ENCODE measurements around the gene SPEN.
A peak's percentile ranks its signal among the peaks of the same experiment; 100 is the strongest.

SPEN gene

DNA sequence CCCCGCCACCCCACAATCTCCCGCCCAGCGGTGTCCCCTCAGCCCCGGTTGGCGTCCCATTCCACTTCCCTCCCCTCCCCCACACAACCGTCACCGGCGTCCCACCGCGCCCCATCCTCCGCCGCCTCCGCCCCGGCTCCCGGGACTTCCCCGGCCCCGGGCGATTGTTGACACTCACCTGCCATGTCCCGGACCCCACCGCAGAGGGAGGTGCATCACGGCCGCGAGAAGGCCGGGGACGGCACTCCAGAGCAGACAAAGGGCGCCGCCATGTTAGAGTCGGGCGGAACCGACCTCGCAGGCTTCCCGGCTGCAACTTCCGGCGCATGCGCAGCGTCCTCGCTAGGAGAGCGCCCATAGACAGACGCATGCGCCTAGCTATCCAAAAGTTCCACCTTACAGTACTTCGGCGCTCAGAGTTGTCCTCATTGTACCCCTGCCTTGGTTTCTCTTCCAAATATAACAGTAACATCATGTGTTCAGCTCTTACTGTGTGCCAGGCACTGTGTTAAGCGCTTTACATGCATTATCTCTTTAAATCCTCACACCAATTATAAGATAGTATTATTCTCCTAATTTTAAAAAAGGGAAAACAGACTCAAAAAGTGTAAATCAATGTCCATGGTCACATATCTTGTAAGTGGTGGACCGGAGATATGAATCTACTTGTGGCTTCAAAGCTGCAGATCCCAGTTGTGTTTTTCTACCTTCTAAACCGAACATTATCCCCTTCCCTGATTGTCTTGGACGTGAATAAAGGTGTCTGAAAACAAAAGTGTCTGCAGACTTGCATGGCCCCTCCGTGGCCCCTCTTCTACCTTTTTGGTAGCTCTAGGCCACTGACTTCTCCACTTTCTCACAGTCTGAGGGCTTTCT is 128.5 kb downstream of the SPEN start, which contains the start of gene ZBTB17 (continued):
- TF ChIP-seq ATF2 (tag by site-specific recombination; IDR thresholded peaks at IDR 0.05; ENCODE audit: low read depth) (no peak), ZNF514 (tag by site-specific recombination; IDR thresholded peaks at IDR 0.05) (no peak), ZNF423 (tag by site-specific recombination; IDR thresholded peaks at IDR 0.05) (no peak), ZNF707 (tag by site-specific recombination; IDR thresholded peaks at IDR 0.05) (no peak), ZBTB49 (tag by site-specific recombination; IDR thresholded peaks at IDR 0.05; ENCODE audit: low read depth) (no peak), ZNF175 (tag by site-specific recombination; IDR thresholded peaks at IDR 0.05) (no peak), ZNF658 (tag by site-specific recombination; IDR thresholded peaks at IDR 0.05) (no peak), SALL2 (tag by site-specific recombination; IDR thresholded peaks at IDR 0.05; ENCODE audit: borderline replicate concordance) (no peak), ZNF341 (tag by site-specific recombination; IDR thresholded peaks at IDR 0.05; ENCODE audit: low read depth) (peak; percentile 97), YY1 (tag by site-specific recombination; IDR thresholded peaks at IDR 0.05) (peak; percentile 99), INSM2 (tag by site-specific recombination; IDR thresholded peaks at IDR 0.05) (peak; percentile 53; the same call in 1 of the 2 replicates), ZNF561 (tag by site-specific recombination; IDR thresholded peaks at IDR 0.05; ENCODE audit: borderline replicate concordance) (peak; percentile 82; the same call in 1 of the 2 replicates), ZNF48 (tag by site-specific recombination; IDR thresholded peaks at IDR 0.05) (no peak), SP3 (tag by site-specific recombination; IDR thresholded peaks at IDR 0.05) (peak; percentile 92), ZNF433 (tag by site-specific recombination; IDR thresholded peaks at IDR 0.05; ENCODE audit: low read depth) (no peak), ZNF624 (tag by site-specific recombination; IDR thresholded peaks at IDR 0.05) (no peak), HIC1 (tag by site-specific recombination; IDR thresholded peaks at IDR 0.05) (no peak), IKZF3 (tag by site-specific recombination; IDR thresholded peaks at IDR 0.05) (no peak), ZNF133 (tag by site-specific recombination; IDR thresholded peaks at IDR 0.05) (no peak), ZNF792 (tag by site-specific recombination; IDR thresholded peaks at IDR 0.05) (no peak), RBAK (tag by site-specific recombination; IDR thresholded peaks at IDR 0.05) (no peak), HOXD13 (CRISPR knock-in tag; IDR thresholded peaks at IDR 0.05; ENCODE audit: borderline replicate concordance) (no peak)
- TF ChIP-seq, protein P1, sequence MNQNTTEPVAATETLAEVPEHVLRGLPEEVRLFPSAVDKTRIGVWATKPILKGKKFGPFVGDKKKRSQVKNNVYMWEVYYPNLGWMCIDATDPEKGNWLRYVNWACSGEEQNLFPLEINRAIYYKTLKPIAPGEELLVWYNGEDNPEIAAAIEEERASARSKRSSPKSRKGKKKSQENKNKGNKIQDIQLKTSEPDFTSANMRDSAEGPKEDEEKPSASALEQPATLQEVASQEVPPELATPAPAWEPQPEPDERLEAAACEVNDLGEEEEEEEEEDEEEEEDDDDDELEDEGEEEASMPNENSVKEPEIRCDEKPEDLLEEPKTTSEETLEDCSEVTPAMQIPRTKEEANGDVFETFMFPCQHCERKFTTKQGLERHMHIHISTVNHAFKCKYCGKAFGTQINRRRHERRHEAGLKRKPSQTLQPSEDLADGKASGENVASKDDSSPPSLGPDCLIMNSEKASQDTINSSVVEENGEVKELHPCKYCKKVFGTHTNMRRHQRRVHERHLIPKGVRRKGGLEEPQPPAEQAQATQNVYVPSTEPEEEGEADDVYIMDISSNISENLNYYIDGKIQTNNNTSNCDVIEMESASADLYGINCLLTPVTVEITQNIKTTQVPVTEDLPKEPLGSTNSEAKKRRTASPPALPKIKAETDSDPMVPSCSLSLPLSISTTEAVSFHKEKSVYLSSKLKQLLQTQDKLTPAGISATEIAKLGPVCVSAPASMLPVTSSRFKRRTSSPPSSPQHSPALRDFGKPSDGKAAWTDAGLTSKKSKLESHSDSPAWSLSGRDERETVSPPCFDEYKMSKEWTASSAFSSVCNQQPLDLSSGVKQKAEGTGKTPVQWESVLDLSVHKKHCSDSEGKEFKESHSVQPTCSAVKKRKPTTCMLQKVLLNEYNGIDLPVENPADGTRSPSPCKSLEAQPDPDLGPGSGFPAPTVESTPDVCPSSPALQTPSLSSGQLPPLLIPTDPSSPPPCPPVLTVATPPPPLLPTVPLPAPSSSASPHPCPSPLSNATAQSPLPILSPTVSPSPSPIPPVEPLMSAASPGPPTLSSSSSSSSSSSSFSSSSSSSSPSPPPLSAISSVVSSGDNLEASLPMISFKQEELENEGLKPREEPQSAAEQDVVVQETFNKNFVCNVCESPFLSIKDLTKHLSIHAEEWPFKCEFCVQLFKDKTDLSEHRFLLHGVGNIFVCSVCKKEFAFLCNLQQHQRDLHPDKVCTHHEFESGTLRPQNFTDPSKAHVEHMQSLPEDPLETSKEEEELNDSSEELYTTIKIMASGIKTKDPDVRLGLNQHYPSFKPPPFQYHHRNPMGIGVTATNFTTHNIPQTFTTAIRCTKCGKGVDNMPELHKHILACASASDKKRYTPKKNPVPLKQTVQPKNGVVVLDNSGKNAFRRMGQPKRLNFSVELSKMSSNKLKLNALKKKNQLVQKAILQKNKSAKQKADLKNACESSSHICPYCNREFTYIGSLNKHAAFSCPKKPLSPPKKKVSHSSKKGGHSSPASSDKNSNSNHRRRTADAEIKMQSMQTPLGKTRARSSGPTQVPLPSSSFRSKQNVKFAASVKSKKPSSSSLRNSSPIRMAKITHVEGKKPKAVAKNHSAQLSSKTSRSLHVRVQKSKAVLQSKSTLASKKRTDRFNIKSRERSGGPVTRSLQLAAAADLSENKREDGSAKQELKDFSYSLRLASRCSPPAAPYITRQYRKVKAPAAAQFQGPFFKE (tag by site-specific recombination; IDR thresholded peaks at IDR 0.05; ENCODE audit: borderline replicate concordance) = no peak
- TF ChIP-seq, protein P2, sequence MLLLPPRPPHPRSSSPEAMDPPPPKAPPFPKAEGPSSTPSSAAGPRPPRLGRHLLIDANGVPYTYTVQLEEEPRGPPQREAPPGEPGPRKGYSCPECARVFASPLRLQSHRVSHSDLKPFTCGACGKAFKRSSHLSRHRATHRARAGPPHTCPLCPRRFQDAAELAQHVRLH (tag by site-specific recombination; IDR thresholded peaks at IDR 0.05) = peak; percentile 79
